Neural progenitor cell (in vitro differentiated cells): ENCODE data around the gene SLAMF8. TPM values are rescaled to one million over a fixed set of nuclear protein-coding genes. Genes with fewer than 3 reads are reported as not detected.

Source experiments
- DNase-seq: peaks from one replicate; pipeline ENCODE4 v3.0.0-alpha.2; 2016; ENCODE audit warnings: low spot score
- H2AFZ ChIP-seq: fragments of 200-600 bp; sonication (generic); replicated peaks from 2 replicates; pipeline ENCODE4 v1.6.1; 2016; ENCODE audit warnings: antibody characterized with exemption
- H3F3A ChIP-seq: fragments of 200-600 bp; sonication (generic); 2 replicates; pipeline ENCODE4 v1.6.1; 2016; ENCODE audit warnings: antibody characterized with exemption, low read depth
- H3K27ac ChIP-seq: fragments of 200-600 bp; sonication (generic); 2 replicates; pipeline ENCODE4 v1.5.1; 2016; ENCODE audit warnings: mild to moderate bottlenecking
- H3K27me3 ChIP-seq: fragments of 200-600 bp; sonication (generic); 2 replicates; pipeline ENCODE4 v1.6.1; 2016; ENCODE audit warnings: mild to moderate bottlenecking, moderate library complexity
- H3K36me3 ChIP-seq: fragments of 200-600 bp; sonication (generic); 2 replicates; pipeline ENCODE4 v1.5.1; 2016
- H3K4me1 ChIP-seq: fragments of 200-600 bp; sonication (generic); 2 replicates; pipeline ENCODE4 v1.6.1; 2016; ENCODE audit warnings: mixed run types
- H3K4me2 ChIP-seq: fragments of 200-600 bp; sonication (generic); 2 replicates; pipeline ENCODE4 v1.6.1; 2016
- H3K4me3 ChIP-seq: fragments of 200-600 bp; sonication (generic); 2 replicates; pipeline ENCODE4 v1.5.1; 2016
- H3K79me2 ChIP-seq: fragments of 200-600 bp; sonication (generic); 2 replicates; pipeline ENCODE4 v1.6.1; 2016; ENCODE audit warnings: low read depth
- H3K9ac ChIP-seq: fragments of 200-600 bp; sonication (generic); 2 replicates; pipeline ENCODE4 v1.6.1; 2016
- H3K9me3 ChIP-seq: fragments of 200-600 bp; sonication (generic); 2 replicates; pipeline ENCODE4 v1.5.1; 2016; ENCODE audit warnings: low read depth
- H4K20me1 ChIP-seq: fragments of 200-600 bp; sonication (generic); 2 replicates; pipeline ENCODE4 v1.6.1; 2016; ENCODE audit warnings: low read depth
- H3K27ac Mint-ChIP-seq: 3 replicates; pipeline ENCODE4 v1.8.0; 2021; ENCODE audit warnings: mixed read lengths
- H3K27me3 Mint-ChIP-seq: 2 replicates; pipeline ENCODE4 v1.8.0; 2022; ENCODE audit warnings: low read depth, mild to moderate bottlenecking, inconsistent platforms, moderate library complexity, mixed read lengths; ENCODE audit not compliant: insufficient read depth
- H3K36me3 Mint-ChIP-seq: 3 replicates; pipeline ENCODE4 v1.8.0; 2021; ENCODE audit warnings: mixed read lengths
- H3K4me1 Mint-ChIP-seq: 3 replicates; pipeline ENCODE4 v1.8.0; 2021; ENCODE audit warnings: mixed read lengths
- H3K4me3 Mint-ChIP-seq: 3 replicates; pipeline ENCODE4 v1.8.0; 2021; ENCODE audit warnings: mild to moderate bottlenecking, moderate library complexity, mixed read lengths
- H3K9me3 Mint-ChIP-seq: 3 replicates; pipeline ENCODE4 v1.8.0; 2020; ENCODE audit warnings: mixed read lengths
- CTCF ChIP-seq: fragments of 200-600 bp; sonication (generic); IDR thresholded peaks from 2 replicates; pipeline ENCODE4 v1.5.1; 2017; ENCODE audit warnings: antibody characterized with exemption, mild to moderate bottlenecking
- EZH2 ChIP-seq: fragments of 200-600 bp; sonication (generic); IDR thresholded peaks from 2 replicates; pipeline ENCODE4 v1.6.1; 2017; ENCODE audit warnings: antibody characterized with exemption, mild to moderate bottlenecking, moderate library complexity
- EZH2phosphoT487 ChIP-seq: fragments of 200-600 bp; sonication (generic); IDR thresholded peaks from 2 replicates; pipeline ENCODE4 v1.6.1; 2017; ENCODE audit warnings: antibody characterized with exemption
- total RNA-seq: library from RNA; depleted of rRNA; stranded (reverse); fragments of >200 nt; gene quantifications from 2 replicates; pipeline ENCODE4 v1.2.3, GENCODE V29; 2015; ENCODE audit warnings: low replicate concordance

Gene SLAMF8
- total RNA-seq, 1 donor from 2014 or later, result not detected

- peaks cover 15% of the 10 kb centered on the region for H3K4me1 Mint-ChIP-seq
- no peak for TF ChIP-seq EZH2phosphoT487
- no peak for TF ChIP-seq CTCF
- TF ChIP-seq EZH2, result no peak
- no peak overlapping the region for H3K4me2 ChIP-seq
- H4K20me1 ChIP-seq, result no peaks in the 10 kb centered on the region
- no peak overlapping the region for H3K27ac ChIP-seq
- no peak overlapping the region for H3K27ac Mint-ChIP-seq
- no peak overlapping the region for H2AFZ ChIP-seq
- H3K79me2 ChIP-seq, result no peaks in the 10 kb centered on the region
- H3K9ac ChIP-seq, result no peak overlapping the region
- H3K27me3 Mint-ChIP-seq, result peaks cover 3% of the 10 kb centered on the region
- no peaks in the 10 kb centered on the region for H3K9me3 Mint-ChIP-seq
- no peaks in the 10 kb centered on the region for H3K9me3 ChIP-seq
- H3K36me3 Mint-ChIP-seq, result no peaks in the 10 kb centered on the region
- H3K4me3 ChIP-seq, result no peak overlapping the region
- no peak for DNase-seq
- no peaks in the 10 kb centered on the region for H3F3A ChIP-seq
- peaks cover 15% of the 10 kb centered on the region for H3K27me3 ChIP-seq
- no peak overlapping the region for H3K4me3 Mint-ChIP-seq
- H3K36me3 ChIP-seq, result no peaks in the 10 kb centered on the region
- H3K4me1 ChIP-seq, result no peaks in the 10 kb centered on the region
Observed at GRCh38 chr1:159838715-159839114, 12.0 kb downstream of the SLAMF8 start.

- Histone ChIP-seq H3K9ac (no peak overlapping the region), H3K9me3 (no peaks in the 10 kb centered on the region), H3K36me3 (no peaks in the 10 kb centered on the region), H3K27me3 (peaks cover 9% of the 10 kb centered on the region), H3K4me3 (no peak overlapping the region), H4K20me1 (no peaks in the 10 kb centered on the region), H3K4me2 (no peak overlapping the region), H3K79me2 (no peaks in the 10 kb centered on the region), H3F3A (no peaks in the 10 kb centered on the region), H2AFZ (no peak overlapping the region), H3K4me1 (no peaks in the 10 kb centered on the region), H3K27ac (no peak overlapping the region)
- no peak for DNase-seq
- Mint-ChIP-seq H3K27ac (no peak overlapping the region), H3K4me3 (no peak overlapping the region), H3K9me3 (no peaks in the 10 kb centered on the region), H3K27me3 (peaks cover 3% of the 10 kb centered on the region), H3K36me3 (no peaks in the 10 kb centered on the region), H3K4me1 (peaks cover 15% of the 10 kb centered on the region)
- TF ChIP-seq CTCF (no peak), EZH2phosphoT487 (no peak), EZH2 (no peak)
Observed at GRCh38 chr1:159839116-159839849, 12.6 kb downstream of the SLAMF8 start.

- Mint-ChIP-seq H3K27me3 (peaks cover 7% of the 10 kb centered on the region), H3K4me1 (peaks cover 15% of the 10 kb centered on the region), H3K36me3 (no peaks in the 10 kb centered on the region), H3K4me3 (no peak overlapping the region), H3K9me3 (no peaks in the 10 kb centered on the region), H3K27ac (no peak overlapping the region)
- H3K79me2 ChIP-seq, result no peaks in the 10 kb centered on the region
- H4K20me1 ChIP-seq, result no peaks in the 10 kb centered on the region
- H3K27me3 ChIP-seq, result no peaks in the 10 kb centered on the region
- no peak for DNase-seq
- H3K36me3 ChIP-seq, result no peaks in the 10 kb centered on the region
- no peaks in the 10 kb centered on the region for H3K9me3 ChIP-seq
- H3K27ac ChIP-seq, result no peak overlapping the region
- H3K4me2 ChIP-seq, result no peak overlapping the region
- no peak overlapping the region for H3K9ac ChIP-seq
- H2AFZ ChIP-seq, result no peak overlapping the region
- no peaks in the 10 kb centered on the region for H3K4me1 ChIP-seq
- no peaks in the 10 kb centered on the region for H3F3A ChIP-seq
- H3K4me3 ChIP-seq, result no peak overlapping the region
- TF ChIP-seq EZH2phosphoT487, result no peak
- TF ChIP-seq CTCF, result no peak
Observed at GRCh38 chr1:159841749-159842148, 15.1 kb downstream of the SLAMF8 start.
